ENCODE data around the gene FURIN.

DNA sequence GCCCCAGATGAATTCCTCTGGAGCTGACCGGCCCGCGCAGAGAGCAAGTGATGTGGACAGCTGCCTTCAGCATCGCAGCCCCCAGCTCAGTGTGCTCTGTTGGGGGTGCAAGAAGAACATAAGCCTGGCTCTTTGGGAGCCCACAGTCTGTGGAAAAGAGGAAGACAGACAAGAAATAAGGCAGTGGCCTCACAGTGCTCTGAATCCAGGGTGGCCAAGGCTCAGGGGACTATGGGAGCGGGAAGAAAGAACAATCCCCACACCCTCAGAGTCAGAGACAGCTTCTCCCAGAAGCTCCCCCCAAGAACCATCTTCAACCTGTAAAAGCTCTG is 64.2 kb downstream of the FURIN start:
- TF ChIP-seq, protein P1, sequence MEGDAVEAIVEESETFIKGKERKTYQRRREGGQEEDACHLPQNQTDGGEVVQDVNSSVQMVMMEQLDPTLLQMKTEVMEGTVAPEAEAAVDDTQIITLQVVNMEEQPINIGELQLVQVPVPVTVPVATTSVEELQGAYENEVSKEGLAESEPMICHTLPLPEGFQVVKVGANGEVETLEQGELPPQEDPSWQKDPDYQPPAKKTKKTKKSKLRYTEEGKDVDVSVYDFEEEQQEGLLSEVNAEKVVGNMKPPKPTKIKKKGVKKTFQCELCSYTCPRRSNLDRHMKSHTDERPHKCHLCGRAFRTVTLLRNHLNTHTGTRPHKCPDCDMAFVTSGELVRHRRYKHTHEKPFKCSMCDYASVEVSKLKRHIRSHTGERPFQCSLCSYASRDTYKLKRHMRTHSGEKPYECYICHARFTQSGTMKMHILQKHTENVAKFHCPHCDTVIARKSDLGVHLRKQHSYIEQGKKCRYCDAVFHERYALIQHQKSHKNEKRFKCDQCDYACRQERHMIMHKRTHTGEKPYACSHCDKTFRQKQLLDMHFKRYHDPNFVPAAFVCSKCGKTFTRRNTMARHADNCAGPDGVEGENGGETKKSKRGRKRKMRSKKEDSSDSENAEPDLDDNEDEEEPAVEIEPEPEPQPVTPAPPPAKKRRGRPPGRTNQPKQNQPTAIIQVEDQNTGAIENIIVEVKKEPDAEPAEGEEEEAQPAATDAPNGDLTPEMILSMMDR (IDR thresholded peaks at IDR 0.05) = peak; percentile 40
- TF ChIP-seq, protein P2, sequence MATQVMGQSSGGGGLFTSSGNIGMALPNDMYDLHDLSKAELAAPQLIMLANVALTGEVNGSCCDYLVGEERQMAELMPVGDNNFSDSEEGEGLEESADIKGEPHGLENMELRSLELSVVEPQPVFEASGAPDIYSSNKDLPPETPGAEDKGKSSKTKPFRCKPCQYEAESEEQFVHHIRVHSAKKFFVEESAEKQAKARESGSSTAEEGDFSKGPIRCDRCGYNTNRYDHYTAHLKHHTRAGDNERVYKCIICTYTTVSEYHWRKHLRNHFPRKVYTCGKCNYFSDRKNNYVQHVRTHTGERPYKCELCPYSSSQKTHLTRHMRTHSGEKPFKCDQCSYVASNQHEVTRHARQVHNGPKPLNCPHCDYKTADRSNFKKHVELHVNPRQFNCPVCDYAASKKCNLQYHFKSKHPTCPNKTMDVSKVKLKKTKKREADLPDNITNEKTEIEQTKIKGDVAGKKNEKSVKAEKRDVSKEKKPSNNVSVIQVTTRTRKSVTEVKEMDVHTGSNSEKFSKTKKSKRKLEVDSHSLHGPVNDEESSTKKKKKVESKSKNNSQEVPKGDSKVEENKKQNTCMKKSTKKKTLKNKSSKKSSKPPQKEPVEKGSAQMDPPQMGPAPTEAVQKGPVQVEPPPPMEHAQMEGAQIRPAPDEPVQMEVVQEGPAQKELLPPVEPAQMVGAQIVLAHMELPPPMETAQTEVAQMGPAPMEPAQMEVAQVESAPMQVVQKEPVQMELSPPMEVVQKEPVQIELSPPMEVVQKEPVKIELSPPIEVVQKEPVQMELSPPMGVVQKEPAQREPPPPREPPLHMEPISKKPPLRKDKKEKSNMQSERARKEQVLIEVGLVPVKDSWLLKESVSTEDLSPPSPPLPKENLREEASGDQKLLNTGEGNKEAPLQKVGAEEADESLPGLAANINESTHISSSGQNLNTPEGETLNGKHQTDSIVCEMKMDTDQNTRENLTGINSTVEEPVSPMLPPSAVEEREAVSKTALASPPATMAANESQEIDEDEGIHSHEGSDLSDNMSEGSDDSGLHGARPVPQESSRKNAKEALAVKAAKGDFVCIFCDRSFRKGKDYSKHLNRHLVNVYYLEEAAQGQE (IDR thresholded peaks at IDR 0.05; ENCODE audit: insufficient read depth in 1 of 2, low read depth in 2 of 2, low read length in 1 of 2) = no peak
- TF ChIP-seq TCF7L2 (IDR thresholded peaks at IDR 0.05; ENCODE audit: low read depth, low read length) (no peak), POLR2AphosphoS5 (IDR thresholded peaks at IDR 0.05; ENCODE audit: low read depth, low read length) (no peak)
